ENCODE results near the gene PTGER1.
A peak's percentile ranks its signal among the peaks of the same experiment; 100 is the strongest.

The PTGER1 gene

DNA sequence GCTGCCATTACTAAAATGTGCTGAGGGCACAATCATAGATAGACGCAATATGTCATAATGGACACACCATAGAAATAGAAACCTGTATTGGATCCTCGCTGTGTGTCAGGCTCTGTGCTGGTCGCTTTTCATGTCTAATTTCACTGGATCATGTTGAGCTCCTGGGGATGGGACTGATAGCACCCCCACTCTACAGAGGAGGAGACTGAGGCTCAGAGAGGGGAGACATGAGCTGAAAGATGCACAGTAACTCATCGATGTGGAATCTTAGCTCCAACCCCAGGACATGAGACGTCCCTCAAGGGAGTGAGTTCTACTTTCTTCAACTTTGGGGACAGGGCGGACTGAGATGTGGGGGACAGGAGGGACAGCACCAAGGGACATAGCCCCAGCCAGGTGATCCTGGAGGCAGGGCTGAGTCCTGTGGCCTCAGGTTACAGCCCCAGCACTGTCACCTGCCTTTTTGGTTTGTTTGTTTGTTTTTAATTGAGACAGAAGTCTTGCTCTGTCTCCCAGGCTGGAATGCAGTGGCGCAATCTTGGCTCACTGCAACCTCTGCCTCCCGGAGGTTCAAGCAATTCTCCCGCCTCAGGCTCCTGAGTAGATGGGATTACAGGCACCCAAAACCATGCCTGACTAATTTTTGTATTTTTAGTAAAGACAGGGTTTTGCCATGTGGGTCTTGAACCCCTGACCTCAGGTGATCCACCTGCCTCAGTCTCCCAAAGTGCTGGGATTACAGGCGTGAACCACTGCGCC is 27.4 kb upstream of the PTGER1 start:
- DNase-seq (ENCODE audit: low spot score): no peak

DNA sequence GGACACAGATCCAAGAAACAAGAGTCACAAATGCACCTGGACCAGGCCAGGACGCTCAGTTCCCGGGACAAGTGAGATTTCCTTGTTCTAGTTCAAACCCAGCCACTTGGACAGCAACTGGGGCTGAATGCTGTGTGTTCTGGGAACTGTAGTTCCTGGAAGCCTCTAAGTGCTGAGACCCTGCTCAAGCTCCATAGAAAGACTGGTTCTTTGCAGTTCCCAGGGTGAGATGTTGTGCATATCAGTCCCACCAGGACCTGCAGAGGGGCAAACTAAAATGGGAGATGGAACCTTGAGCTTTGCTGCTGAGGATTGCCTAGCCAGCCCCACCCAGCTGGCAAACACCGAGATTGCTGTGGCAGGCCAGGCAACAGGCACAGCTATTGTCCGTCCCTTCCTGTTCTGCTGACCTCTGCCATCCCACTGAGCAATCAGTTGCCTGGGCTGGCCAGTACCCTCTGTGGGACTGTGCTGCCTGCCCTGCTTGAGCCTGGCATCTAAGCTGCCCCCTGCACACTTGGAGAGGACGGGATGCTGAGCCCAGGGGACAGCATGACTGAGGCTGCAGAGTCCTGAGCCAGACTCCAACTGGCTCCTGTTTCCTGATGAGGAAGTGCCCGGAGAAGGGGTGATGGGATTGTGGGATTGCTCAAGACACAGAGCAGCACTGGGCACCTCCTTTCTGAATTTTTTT is 22.2 kb upstream of the PTGER1 start:
- DNase-seq (ENCODE audit: low spot score): no peak

DNA sequence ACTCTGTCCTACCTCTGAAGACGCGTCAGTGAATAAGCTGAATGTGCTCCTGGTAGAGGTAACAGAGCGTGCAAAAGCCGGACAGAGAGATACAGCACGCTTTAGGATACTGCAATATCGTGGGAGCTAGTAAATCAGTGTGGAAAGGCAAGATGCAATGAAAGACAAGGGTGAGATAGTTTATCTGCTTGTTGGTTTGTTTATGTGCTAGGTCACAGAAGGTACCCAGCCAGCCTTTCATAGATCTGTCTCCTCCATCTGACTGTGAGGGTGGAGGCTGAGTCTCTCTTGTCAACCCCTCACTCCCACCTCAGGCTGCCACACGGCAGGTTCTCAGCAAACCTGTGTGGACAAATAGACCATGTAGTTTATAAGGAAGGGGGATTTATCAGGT is 21.7 kb upstream of the PTGER1 start:
- no peak for DNase-seq (ENCODE audit: low spot score)

DNA sequence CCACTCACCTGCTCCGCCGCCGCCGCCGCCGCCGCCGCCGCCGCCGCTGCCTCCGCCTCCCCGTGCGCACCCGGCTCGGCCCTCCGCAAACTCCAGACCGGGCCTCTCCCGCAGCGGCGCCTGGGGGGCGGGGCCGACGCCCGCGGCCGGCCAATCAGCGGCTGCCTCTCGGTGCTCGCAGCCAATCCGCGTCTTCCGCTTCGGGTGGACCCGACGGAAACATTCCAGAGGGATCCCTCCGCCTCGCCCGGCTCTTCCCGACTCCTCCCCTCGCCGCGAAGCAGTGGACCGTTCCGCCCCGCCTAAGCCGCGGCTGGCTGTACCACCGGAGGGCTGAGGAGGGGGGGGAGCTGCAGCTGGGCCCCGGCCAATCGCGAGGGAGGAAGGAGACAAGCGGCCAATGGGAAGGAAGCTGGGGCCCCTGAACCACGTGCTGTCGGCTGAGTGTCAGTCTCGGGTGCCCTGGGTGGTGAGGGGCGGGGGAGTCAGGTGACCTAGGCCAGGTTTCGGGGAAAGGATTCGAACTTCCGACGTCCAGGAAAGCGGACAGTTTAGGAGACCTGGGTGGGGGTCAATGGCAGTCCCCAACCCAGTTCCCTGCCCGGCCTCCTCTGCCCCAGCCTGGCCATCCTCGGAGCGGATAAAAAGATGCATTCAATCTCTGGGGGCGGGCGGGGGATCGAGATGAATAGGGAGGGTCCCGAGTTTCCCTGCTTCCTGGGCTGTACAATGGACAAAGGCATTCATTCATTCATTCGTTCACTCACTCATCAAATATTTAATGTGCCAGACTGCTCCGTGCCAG is 21.1 kb upstream of the PTGER1 start, which contains the start of gene GIPC1:
GIPC1 (minus strand) TSS at position 99 of the 805 bp plus-strand sequence. CDS start 13,151 bp downstream, outside the sequence.
- peak; percentile 82 for DNase-seq (ENCODE audit: low spot score)

DNA sequence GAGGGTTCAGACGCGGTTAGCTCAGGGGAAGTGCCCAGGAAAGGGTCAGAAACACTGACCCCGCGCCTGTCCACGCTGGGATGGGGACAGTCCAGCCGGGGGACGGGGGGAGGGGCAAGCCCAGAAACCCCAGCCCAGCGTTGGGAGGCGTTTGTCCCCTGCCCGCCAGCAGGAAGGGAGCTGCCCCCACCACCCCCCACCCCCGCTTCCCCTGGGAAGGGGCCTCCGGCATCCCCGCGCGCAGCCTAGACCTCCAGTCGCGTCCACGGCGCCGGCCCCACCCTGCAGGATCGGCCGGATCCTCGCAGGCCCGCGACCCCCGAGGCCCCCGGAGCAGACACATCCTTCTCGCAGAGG is 20.5 kb upstream of the PTGER1 start:
- DNase-seq (ENCODE audit: low spot score): no peak

DNA sequence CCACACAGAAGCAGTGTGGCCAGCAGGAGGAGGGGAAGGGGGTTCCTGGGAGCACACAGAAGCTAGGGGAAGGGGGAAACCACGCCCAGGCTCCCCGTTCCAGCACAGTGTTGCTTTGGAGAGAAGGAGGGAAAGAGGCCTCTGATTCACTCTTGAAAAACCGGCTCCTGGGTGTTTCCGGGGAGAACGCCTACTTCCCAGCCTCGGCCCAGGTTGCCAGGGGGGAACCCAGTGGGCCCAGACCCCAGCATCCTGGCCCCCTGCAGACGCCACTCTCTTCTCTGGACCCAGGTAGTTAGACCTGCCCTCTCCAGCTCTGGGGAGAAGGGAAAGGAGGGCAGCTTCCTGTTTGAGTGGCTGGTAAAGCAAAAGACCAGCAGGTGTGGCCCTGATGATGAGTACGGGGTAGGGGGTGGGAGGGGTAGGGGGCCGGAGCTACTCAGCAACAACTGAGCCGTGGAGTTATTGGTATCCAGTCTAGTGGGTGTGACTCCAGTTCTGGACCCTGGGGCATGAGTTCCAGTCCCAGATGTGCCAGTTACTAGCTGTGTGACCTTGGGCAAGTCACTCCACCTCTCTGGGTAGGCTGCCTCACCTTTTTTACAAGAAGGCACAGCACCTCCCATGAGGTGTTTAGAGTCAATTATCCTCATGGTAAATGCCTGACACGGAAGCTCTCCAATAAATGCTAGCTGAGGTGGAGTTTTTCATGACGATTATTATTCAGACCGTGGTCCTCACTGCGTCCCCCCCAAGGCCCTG is 19.9 kb upstream of the PTGER1 start:
- DNase-seq (ENCODE audit: low spot score): no peak

DNA sequence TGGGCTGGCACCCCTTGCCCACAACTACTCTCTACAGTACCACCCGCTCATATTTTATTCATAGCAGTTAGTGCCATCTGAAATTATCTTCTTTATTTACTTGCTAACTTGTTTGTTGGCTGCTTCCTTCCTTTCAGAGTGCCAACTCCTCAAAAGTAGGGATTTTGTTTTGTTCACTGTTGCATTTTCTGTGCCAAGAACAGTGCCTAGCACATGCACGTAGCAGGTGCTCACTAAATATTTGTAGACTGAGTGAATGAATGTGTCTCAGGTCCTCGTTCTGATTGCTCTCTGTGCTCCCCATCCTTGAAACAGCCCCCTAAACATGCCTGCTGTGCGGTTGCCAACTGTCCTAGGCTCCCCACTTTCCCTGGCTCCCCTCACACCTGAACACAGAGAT is 19.3 kb upstream of the PTGER1 start:
- no peak for DNase-seq (ENCODE audit: low spot score)

DNA sequence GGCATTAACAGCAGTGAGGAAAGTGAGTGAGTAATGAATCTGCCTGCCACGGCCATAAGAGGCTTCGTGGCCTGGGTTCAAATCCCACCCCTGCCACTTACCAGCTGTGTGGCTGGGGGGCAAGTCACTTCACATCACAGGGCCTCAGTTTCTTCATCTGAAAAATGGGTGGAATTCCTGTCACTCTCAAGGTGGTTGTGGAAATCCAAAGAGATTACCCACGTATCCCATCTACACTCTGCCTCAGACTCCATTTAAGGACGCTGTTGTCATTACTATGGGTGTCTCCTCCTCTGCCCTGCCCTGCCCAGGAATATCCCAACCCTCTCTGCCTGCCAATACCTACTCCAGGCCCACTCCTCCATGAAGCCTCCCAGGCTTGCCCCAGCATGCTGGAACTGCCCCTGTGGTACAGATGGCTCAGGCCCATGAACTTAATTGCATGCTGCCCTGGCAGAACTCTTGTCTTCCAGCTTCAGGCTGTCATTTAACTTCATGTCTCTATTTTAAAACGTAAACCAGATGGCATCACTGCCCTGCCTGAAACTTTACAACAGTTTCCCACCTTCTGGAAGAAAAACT is 17.7 kb upstream of the PTGER1 start:
- no peak for DNase-seq (ENCODE audit: low spot score)

DNA sequence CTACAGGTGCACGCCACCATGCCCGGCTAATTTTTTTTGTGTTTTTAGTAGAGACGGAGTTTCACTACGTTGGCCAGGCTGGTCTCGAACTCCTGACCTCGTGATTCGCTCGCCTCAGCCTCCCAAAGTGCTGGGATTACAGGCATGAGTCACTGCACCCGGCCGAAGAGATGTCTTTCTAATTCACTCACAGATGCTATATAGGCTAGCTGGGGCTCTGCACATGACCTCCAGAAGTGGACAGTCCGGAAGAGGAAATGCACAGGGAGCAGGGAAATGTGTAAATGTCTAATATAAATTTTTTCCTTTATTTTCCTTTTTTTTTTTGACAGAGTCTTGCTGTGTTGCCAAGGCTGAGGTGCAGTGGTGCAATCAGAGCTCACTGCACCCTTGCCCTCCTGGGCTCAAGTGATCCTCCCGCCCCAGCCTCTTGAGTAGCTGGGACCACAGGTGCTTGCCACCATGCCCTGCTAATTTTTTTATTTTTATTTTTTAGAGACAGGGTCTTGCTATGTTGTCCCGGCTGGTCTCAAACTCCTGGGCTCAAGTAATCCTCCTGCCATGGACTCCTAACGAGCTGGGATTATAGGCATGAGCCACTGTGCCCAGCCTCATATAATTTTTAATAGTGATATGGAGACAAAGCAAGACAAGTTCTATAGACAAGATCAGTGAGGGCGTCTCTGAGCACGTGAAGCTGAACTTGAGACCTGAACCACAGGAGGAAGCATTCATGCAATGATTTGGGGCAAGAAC is 12.4 kb upstream of the PTGER1 start:
- no peak for DNase-seq (ENCODE audit: low spot score)

DNA sequence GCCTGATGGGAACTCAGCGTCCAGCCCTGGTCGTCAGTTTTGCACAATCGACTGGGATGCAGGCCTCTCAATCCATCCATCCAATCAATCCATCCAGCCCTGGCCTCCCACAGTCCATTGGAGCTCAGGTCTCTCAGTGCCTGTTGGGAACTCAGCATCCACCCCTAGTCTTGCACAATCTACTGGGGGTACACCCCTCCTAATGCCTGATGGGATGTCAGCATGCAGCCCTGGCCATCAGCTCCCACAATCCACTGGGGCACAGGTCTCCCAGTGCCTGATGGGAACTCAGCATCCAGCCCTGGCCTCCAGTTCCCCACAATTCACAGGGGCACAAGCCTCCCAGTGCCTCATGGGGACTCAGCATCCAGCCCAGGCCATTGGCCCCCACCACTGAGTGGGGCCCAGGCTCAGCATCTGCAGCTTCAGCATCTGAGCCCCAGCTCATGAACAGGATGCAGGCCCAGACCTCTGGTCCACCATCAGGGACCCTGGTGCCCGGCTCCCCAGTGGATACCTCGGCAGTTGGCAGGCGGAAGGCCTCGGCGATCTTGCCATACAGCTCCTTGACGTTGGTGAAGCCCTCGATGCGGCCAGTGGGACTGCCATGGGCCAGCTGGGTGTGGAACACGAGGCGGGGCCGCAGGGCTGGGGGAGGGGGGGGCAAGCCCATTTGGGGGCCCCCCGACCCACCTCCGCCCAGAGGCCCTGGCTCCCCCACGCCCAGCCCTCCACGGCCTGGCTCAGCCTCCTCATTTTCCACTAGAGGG is 7.2 kb upstream of the PTGER1 start:
- no peak for DNase-seq (ENCODE audit: low spot score)

DNA sequence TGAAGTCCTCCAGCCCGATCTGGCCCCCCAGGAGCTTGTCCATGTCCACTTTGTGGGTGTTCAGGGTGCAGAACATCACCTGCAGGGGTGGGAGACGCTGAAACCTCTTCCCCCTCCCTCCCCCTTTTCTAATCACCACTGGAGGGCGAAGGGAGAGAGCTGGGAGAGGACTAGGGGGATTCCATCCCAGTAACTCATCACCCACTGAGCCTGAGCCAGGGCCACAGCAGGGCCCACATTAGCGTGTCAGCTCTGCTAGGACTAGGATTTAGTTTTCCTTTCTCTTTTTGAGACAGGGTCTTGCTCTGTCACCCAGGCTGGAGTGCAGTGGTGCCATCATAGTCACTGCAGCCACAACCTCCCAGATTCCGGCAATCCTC is 5.5 kb upstream of the PTGER1 start:
- DNase-seq (ENCODE audit: low spot score): no peak

DNA sequence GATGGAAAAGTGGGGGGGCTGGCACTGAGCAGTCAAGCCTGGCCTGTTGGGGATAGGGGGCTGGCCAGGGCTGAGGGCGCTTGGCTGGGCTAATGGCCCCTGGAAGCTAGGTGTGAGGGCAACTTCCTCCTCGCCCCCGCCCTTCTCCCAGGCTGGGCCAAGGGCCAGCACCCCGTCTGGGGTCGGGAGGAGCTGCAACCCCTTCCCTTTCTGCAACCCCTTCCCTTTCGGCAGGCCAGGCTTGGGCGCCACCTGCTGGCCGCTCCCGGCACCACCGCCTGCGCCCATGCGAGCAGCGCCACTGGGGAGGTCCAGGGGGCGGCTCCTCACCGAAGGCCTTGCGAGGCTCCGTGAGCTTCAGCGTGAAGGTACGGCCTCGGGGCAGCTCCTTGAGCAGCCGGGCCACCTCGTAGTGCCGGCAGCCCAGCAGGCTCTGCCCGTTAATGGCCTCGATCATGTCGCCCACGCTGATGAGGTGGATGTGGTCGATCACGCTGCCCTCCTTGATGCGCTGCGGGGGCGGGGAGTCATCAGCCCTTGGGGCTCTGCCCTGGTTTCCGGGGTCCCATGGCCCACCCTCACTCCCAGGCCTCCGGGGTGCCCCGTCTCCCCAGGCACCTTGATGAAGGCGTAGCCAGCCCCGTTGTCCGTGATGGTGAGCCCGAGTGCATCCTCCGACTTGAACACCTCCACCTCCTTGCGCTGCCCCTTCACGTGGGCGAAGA is 5.0 kb upstream of the PTGER1 start:
- DNase-seq (ENCODE audit: low spot score): peak; percentile 65

DNA sequence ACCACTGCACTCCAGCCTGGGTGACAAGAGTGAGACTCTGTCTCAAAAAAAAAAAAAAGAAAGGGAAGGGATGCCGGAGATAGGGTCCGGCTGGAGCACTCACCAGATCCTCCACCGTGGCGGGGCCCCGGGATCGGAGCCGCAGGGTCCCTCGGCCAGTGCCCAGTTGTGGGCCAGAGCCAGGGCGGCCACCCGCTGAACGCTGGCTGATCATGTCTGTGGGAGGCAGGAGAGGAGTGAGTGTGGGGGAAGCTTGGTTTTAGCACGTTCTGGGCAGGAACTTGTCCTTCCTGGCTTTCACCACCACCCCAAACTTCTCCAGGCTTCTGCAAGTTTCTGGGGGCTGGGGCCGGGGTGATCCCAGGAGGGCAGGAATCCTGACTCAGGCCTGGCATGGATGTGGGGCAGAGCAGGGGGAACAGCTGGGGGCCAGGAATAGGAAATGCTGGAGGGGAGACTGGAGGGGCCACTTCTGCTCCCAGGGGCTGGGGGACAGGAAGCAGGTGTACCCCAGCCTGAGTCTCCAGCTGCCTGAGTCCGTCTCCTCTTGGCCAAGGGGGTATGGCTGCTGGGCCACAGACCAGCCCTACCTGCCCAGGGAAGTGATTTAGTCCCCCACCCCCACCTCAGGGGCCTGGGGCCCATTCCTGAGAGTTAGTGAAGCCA is 4.3 kb upstream of the PTGER1 start:
- DNase-seq (ENCODE audit: low spot score): no peak

DNA sequence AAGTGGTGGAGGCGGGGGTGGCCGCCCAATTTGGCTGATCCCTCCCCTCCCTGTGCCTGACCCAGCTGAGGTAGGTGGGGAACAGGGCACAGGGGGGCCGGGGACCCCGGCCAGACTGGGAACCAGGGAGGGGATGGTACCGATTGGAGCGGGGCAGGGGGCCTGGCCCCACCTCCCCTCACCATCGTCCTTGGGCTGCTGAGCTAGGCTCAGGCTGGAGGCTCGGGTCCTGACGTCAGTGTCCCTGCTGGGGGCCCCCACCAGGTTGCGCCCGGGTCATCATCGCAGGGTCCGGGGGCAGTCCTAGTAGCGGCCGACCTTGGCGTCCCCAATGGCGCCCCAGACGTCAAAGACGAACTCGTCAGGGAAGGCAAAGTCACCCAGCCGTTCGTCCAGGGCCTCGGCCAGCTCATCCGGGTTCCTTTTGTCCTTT is 3.0 kb upstream of the PTGER1 start:
- no peak for DNase-seq (ENCODE audit: low spot score)

DNA sequence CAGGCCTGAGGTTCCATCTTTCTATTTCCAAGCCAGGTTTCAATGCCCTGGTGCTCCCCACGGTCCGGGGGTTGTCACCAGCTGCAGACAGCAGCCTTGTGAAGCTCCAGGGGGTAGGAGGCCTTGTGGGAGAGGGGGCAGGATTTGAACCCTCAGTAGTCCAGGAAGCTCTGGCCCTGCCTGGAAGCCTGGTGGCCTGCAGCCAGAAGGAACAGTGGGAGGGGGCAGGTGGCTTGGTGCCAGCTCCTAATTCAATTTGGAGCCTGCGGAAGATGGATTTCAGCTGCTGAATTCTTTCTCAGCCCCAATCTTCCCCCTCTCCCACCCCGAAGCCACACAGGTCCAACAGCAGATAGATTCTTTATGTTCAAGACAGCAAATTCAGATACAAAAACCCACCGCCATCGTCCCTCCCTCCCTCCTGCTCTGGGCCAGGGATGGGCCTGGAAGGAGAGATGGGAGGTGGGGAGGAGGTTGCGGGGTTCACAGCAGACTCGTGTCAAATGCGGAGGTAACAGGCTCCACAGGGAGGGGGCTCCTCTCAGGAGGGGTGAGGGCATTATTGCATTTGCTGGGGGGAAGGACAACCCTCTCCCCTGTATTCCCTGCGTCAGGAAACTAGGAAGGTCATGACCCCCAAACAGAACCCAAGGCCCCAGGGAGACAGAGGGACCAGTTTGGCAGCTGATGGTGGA is 2.4 kb upstream of the PTGER1 start:
- DNase-seq (ENCODE audit: low spot score): no peak

DNA sequence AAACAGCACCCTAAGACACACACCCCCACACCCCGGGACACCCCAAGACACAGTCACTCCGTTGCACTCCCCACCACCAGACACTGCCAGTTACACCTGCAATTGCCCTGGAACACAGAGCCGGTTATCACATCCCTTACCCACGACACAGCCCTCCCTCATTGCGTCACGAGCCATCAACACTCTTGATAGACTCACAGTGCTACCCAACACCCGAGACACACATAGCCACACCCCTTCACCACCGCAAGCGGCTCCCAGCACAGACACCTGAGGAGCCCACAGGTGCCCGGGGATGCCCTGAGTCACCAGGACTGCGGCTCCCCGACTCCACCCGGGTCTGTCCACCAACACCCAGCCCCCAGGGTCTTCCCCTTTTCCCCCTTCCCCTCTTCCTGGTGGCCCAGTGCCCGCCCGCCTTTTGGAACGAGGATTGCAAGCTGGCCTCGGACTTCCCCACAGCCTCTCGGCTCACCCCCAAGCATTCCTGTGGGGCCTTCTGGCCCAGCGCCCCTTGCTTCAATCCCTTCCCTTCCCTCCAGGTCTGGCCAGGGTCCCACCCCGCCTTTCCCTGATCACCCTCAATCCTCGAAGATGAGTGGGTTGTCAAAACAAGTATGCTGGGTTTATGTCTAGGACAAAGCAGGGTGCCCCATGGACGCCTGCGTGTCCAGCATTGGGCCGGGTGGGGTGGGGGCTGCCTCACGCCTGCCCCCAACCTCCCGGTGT is 1.7 kb upstream of the PTGER1 start:
- no peak for DNase-seq (ENCODE audit: low spot score)

DNA sequence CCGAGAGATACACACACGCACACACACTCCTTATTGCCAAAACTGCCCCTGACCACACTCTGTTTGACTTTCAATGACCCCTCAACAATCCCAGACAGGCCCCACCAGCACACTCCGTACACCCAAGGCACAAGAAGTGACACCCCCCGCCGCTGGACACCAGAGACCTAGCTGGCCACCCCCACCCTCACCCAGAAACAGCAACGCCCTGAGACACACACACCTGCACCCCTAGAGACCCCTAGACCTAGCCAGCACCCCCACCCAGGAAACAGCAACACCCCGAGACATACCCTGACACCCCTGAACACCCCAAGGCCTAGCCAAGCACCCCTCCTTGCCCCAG is 1.1 kb upstream of the PTGER1 start:
- no peak for DNase-seq (ENCODE audit: low spot score)

DNA sequence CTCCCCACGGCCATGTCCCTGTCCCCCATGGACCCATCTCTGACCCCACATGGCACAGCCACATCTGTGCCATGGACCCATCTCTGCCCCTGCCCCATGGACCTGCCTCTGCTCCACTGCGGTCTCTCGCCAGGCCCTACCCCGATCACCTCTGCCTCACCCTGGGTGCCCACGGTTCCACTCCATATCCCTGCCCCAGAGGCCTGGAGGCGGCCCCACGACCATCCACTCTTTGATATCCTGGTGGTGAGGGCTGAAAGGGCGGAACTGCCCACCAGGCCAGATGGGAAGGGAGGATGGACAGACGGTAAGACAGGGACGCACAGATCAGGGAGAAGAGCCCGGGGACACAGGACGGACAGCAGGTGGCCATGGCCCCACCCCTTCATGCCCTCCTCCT is 327 bp downstream of the PTGER1 start:
- no peak for DNase-seq (ENCODE audit: low spot score)

Data from activated CD4-positive, alpha-beta T cell treated with anti-CD3 and anti-CD28 coated beads, Interleukin-2, Interleukin-4, amounts not matched to agents 100 ng/mL and 50 ng/mL, durations not matched to agents 16 hours and 8 hours (primary cell).